ENCODE data around the gene UBA7.
"Not testable (repeated sequence)": the region's sequence is repeated elsewhere in the genome, so short reads cannot be mapped to it uniquely, and the experiment has no call there.

Gene UBA7

GRCh38 chr3:49804141-49805041 is 9.4 kb downstream of the UBA7 start:
- DNase-seq = no peak

- peak; percentile 36 for DNase-seq
These were observed 10.2 kb downstream of the UBA7 start for GRCh38 chr3:49803465-49804140.

DNA sequence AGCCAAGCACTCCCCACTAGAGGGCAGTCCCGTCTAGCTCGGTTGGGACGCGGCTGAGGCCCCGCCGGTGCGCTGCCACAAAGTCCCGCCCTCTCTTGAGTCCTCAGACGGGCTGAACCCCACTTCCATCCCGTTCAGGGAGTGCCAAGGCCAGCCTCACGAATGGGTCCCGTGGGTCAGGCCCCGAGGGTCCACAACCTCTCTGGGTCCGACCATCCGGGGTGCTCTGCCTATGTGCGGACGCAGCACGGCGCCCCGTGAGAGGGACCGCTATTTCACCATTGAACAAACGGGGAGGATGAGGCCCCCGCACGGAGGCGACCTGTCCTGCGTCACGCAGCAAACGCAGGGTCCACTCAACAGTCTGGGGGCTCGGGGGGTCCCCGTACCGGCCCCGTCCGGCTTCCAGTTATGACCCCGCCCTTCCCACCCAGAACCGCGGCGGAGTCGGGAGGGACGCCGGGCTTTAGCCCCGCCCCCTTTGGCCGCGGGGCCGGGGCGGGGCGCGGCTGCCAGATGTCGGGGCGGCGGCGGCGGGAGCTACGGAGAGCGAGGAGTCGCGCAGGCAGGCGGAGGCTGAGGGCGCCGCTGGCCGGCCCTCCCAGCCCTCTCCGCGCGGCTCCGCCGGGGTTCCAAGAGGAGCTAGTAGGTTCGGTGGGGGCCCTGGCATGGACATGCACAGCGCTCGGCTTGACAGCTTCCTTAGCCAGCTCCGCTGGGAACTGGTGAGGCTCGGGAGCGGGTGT is 10.9 kb downstream of the UBA7 start, which contains the start of gene INKA1:
Gene INKA1, plus strand, starts transcription at position 543 of the 746 bp plus-strand sequence. Its CDS starts 132 bp downstream, at position 675.
- DNase-seq = peak; percentile 87

- DNase-seq = no peak
These were observed 12.6 kb downstream of the UBA7 start for GRCh38 chr3:49801160-49801559.

DNA sequence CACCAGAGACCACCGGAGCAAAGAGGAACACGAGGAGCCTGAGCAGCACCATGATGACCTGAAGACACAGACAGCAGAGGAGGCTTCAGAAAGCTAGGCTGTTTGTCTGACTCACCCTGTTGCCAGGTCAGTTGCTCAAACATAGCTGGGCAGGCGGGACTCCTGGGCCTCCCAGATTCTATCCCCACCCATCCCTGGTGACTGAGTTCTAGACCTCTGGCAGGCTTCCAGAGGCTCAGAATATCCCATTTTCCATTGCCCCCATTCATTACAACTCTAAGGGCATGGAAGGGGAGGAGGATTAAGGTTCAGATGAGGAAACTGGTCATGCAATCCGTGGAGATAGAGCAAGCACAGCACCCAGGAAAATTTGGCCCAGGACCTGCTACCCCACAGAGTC is 14.0 kb downstream of the UBA7 start, which contains the start of gene CDHR4:
Gene CDHR4, minus strand, starts transcription at position 113 of the 400 bp plus-strand sequence. Its CDS starts 61 bp downstream, at position 52.
- no peak for DNase-seq

- DNase-seq = no peak
These were observed 14.6 kb downstream of the UBA7 start for GRCh38 chr3:49799105-49799504.

DNA sequence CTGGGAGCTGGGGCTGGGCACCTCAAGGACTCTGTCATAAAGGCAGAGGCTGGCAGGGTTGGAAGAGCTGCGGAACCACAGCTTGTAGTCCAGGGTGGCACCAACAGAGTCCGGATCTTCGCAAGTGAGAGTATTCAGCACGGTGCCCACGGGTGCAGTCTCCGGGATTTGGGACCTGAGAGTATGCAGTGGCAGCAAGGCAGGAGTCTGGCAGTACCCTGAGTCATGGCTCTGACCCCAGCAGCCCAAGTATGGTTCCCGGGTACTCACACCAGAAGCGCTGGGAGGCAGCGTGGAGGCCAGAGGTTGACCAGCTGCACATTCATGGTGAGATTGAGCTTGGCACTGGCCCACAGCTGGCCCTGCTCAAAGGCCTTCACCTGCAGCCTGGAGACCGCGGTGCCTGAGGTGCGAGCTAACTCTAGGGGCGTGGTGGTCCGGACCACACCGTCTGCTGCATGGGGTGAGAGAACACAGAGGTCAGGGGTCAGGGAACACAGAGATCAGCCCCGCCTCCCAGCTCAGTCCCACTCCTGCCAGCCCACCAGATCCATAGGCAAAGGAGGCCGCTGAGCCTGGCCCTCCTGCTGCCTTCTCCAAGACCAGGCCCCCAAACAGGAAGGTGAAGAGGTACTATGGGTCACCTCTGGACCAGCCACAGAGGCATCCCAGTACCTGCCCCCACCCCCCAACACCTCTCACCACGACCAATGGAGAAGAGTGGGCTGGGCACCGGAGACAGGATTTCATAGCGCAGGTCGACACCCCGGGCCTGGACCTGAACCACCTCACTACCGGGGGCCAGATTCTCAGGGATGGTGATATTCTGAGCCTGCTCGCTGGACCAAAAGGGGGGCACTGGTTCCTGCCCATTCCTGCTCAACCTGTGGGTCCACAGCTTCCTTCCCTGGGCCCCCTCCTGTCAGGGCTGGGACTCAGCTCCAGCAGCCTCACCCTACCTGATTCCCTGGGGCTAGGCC is 18.5 kb downstream of the UBA7 start:
- no peak for DNase-seq

- DNase-seq = no peak
These were observed 19.3 kb downstream of the UBA7 start for GRCh38 chr3:49794431-49794830.

DNA sequence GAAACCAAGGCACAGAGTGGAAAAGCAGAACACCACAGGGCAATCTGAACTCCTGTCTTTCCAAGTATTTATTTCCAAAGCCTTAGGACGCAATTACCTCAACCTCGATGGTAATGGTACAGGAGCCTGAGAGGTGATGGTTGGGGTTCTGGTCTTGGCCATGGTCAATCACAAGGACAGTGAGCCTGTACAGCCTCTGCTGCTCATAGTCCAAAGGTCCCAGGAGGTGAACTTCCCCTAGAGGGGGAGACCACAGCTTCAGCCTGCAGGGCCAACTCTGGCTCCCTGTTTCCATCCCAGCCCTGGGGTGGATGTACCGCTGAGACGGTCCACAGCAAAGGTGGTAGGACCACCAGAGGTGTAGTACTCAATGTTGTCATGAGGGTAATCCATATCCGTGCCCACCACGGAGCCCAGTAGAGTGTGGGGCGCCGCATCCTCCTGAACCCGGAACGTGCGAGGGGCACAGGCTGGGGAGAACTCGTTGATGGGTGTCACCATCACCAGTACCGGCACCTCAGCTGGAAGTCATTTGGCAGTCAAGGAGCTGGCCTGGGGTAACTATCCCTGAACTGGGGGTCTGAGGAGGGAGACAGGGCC is 20.2 kb downstream of the UBA7 start:
- no peak for DNase-seq

GRCh38 chr3:49792371-49793150 is 21.2 kb downstream of the UBA7 start:
- DNase-seq = no peak

- DNase-seq = no peak
These were observed 22.2 kb downstream of the UBA7 start for GRCh38 chr3:49791571-49791970.

GRCh38 chr3:49790626-49791411 is 22.9 kb downstream of the UBA7 start:
- DNase-seq = no peak

DNA sequence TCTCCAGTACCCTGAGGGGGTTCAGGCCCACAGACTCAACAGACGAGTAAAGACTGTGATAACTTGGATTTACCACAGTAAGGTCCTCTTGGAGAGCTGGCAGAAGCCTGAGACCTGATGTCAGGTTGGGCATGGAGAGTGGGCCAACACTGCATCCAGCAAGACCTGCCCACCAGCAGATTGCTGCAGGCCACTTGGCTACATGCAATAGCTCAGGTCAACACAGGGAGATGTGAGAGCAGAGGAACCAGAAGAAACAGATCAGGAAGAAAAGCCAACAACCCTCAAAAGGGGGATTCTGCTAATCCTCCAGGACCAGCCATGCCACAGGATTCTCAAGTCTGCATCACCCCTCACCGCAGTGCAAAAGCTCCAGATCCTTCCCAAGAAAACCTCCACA is 25.7 kb downstream of the UBA7 start:
- DNase-seq = no peak

GRCh38 chr3:49787536-49787935 is 26.2 kb downstream of the UBA7 start:
- no peak for DNase-seq

DNA sequence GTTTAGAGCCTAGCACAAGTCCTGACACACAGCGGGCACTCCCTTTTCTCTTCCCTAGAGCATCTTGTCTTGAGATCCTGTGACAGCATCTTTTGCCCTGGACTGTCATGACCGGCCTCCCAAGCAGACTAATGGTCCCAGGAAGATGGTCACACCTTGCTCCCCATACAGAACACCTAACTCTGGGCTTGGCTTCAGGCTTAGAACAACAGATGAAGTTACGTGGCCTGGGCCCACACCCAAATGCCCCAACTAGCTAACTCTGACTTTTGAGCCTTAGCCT is 26.6 kb downstream of the UBA7 start:
- no peak for DNase-seq

DNA sequence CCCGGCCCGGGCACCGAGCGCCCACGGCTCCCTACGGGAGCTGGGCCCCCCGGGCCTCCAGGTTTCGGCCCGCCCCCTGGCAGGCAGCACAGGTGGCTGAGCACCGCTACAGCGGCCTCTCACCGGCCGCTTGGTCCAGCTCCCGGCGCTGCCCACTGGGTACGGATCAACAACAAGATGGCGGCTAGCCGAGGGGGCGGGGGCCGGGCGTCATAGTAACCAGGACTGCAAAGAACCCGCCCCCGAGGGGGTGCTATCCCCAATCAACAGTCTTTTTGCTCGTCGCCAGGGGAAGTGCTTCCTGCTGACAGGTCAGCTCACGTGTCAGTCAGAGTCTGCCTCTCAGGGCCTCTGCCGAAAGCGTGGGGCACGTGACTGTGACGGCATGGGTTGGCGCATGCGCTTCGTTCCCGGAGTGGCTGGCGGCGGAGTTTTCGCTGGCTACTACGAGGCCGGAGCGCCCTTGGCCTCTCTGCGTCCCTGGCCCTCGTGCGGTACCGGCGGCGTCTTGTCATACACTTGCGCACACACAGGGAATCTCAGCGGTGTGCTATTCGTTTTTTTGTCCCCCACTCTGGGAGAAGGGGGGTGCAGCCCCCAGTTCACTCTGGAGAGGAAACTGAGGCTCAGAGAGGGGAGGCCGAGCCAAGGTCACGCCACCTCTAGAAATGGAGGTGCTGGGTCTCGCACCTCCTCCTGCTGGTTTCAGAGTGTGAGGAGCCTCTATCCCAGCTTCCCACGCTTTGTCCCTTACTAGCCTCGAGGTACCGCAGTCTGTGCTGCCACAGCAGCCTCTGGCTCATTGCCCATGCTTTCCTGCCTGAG is 27.2 kb downstream of the UBA7 start, which contains the start of gene IP6K1:
Gene IP6K1, minus strand, starts transcription at position 186 of the 825 bp plus-strand sequence. CDS start 38,502 bp downstream, outside the sequence.
- DNase-seq = peak; percentile 99

DNA sequence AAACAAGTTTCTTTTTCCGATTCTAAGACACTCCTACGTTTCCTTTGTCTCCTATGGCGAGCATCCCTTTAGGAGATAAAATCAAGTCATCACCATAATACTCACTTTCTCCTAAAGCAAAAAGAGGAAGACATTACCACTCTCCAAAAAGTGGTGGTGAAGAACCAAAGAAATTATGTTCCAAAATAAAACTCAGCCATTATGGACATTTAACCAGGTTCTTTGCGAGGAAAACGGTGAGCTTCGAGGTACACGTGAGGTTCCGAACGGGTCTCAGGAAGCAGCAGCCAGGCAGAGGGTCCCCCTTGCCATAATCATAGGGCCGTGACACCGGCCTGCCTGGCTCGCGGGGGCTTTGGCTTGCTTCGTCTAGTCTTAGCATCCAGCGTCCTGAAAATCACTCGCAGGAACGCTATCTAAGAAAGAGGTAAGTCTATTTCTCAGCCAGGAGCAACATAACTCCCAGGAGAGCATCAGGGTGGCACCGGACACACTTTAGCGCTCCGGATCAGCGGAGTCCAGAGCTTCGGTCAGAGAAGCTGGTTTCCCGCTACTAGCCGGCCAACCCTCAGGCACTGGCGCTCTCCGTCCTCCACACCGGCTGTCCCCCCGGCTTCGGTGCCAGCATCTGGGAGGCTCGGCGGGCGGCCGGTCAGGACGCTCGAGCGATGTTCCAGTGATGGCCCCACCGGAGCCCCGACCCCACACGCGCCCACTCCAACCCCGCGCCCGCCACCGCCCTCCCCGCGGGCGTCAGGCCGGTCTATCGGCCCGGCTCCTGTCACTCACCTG is 28.0 kb downstream of the UBA7 start:
- peak; percentile 14 for DNase-seq

DNA sequence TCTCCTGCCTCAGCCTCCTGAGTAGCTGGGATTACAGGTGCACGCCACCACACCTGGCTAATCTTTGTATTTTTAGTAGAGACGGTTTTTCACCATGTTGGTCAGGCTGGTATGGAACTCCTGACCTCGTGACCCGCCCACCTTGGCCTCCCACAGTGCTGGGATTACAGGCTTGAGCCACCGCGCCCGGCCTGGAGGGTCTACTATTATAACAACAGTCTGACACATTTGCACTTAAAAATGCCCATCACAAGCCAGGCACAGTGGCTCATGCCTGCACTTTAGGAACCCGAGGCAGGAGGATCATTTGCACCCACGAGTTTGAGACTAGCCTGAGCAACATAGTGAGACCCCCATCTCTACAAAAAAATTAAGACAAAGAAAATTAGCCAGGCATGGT is 31.5 kb downstream of the UBA7 start:
- DNase-seq = not testable (repeated sequence)

Data from activated CD4-positive, alpha-beta T cell treated with anti-CD3 and anti-CD28 coated beads, Interleukin-2, amount 50 U/mL, for 1 hour (primary cell).